Neutrophil (primary cell): ENCODE data around the gene TJP3.
"Not testable (repeated sequence)": the region's sequence is repeated elsewhere in the genome, so short reads cannot be mapped to it uniquely, and the experiment has no call there.

ENCODE experiments used
- H3K27ac ChIP-seq: fragments of 200-600 bp; sonication (generic); 2 replicates; pipeline ENCODE4 v1.5.1; 2016; ENCODE audit warnings: mild to moderate bottlenecking, moderate library complexity
- H3K27me3 ChIP-seq: fragments of 200-600 bp; sonication (generic); 2 replicates; pipeline ENCODE4 v1.6.0; 2016; ENCODE audit warnings: mild to moderate bottlenecking
- H3K36me3 ChIP-seq: fragments of 200-600 bp; sonication (generic); 2 replicates; pipeline ENCODE4 v1.5.1; 2017
- H3K4me1 ChIP-seq, 2 experiments: fragments of 200-600 bp in 1 of 2; sonication (generic) in 1 of 2; 1 replicate in 1 of 2; 2 replicates in 1 of 2; pipeline versions ENCODE4 v1.5.1 to v1.6.1; 2013 to 2016; ENCODE audit warnings: low read depth in 1 of 2, low read length in 1 of 2, mild to moderate bottlenecking in 1 of 2, moderate library complexity in 1 of 2; ENCODE audit not compliant: control insufficient read depth in 1 of 2, insufficient read depth in 1 of 2
- H3K4me3 ChIP-seq, 2 experiments: fragments of 200-600 bp in 1 of 2; sonication (generic) in 1 of 2; 1 replicate in 1 of 2; 2 replicates in 1 of 2; pipeline ENCODE4 v1.5.1; 2013 to 2016; ENCODE audit warnings: low read depth in 1 of 2, low read length in 1 of 2, mild to moderate bottlenecking in 1 of 2, moderate library complexity in 1 of 2
- H3K9me3 ChIP-seq: fragments of 200-600 bp; sonication (generic); 2 replicates; pipeline ENCODE4 v1.5.1; 2016
- CTCF ChIP-seq: fragments of 200-600 bp; sonication (generic); IDR thresholded peaks from 2 replicates; pipeline ENCODE4 v1.5.1; 2016; ENCODE audit warnings: antibody characterized with exemption

Gene TJP3

DNA sequence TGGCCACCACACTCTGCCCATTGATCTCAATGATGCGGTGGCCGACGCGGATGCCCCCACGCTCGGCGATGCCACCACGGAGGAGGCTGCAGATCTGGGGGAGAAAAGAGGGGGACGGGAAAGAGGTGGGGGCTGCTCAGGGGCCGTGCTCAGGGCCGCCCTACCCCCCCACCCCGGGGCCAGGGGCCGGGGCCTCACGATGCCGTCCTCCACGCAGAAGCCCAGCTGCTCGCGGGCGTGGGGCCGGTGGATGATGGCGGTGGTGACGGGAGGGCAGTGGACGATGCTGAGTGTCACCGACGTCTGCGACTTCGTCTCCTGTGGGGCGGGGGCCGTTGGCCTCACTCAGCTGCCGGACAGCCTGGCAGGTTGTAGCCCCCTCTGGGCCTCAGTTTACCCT, 43.1 kb downstream of the TJP3 start:
- H3K9me3 ChIP-seq: no peaks in the 10 kb centered on the region
- no peaks in the 10 kb centered on the region for H3K4me1 ChIP-seq
- H3K27me3 ChIP-seq: no peaks in the 10 kb centered on the region
- H3K4me3 ChIP-seq: no peak overlapping the region
- no peak overlapping the region for H3K27ac ChIP-seq
- no peak for TF ChIP-seq CTCF
- H3K36me3 ChIP-seq: peaks cover 52% of the 10 kb centered on the region

DNA sequence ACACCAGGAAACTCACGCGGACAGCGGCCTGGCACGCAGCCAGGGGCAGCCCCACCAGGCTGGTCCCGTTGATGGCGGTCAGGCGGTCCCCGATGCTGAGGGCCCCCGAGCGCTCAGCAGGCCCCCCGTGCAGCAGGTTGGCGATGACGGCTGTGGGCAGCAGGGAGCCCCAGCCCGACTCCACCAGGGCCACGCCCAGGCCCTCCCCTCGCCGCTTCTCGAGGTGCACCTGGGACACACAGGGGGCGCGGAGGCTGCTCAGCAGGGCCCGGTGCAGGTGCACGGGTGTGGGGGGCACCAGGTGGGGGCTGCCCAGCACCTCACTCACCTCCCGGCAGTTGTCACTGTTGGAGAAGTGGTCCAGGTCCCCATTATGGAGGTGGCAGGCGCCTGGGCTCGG, 44.3 kb downstream of the TJP3 start:
- Histone ChIP-seq H3K4me3 (no peak overlapping the region), H3K27me3 (no peaks in the 10 kb centered on the region), H3K36me3 (peaks cover 57% of the 10 kb centered on the region), H3K9me3 (no peaks in the 10 kb centered on the region), H3K4me1 (no peaks in the 10 kb centered on the region), H3K27ac (no peak overlapping the region)
- no peak for TF ChIP-seq CTCF

DNA sequence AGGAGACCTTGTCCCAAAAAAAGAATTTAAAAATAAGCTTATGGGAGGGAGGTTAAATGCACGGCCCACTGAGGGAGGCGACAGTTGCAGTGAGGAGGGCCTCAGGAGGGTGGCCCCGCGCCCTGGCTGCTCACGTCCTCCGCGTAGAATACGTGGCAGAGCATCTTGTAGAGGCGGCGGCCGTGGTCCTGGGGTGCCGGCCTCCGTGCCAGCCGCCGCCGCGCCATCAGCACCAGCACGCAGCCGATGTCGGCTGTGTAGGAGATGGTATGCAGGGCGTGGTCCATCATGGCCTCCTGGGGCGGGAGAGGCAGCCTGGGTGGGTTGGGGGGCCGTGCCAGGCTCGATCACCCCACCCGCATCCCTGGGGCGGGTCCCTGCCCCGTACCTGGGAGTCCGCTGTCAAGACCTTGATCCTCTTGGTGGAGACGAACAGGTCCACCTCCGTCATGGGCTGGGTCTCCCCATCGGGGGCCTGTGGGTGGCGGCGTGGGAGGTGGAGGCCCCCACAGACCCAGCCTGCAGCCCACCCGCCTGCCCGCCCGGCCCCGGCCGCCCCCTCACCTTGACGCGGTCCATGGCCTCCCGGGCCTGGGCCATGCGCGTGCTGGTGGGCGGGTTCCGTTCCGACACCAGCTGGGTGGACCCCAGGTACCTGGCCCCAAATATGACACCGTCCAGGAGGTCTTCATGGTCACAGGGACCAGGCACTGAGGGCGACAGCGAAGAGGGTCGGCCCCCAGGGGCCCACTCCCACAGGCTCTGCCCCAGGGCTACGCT, 45.6 kb downstream of the TJP3 start:
- H3K4me1 ChIP-seq: no peaks in the 10 kb centered on the region
- H3K27ac ChIP-seq: no peak overlapping the region
- H3K4me3 ChIP-seq: no peak overlapping the region
- no peaks in the 10 kb centered on the region for H3K27me3 ChIP-seq
- peaks cover 70% of the 10 kb centered on the region for H3K36me3 ChIP-seq
- TF ChIP-seq CTCF: no peak
- no peaks in the 10 kb centered on the region for H3K9me3 ChIP-seq

- peaks cover 48% of the 10 kb centered on the region for H3K36me3 ChIP-seq
- not testable (repeated sequence) for H3K27me3 ChIP-seq, H3K9me3 ChIP-seq
Observed at GRCh38 chr19:3757705-3758104, 49.5 kb downstream of the TJP3 start.

DNA sequence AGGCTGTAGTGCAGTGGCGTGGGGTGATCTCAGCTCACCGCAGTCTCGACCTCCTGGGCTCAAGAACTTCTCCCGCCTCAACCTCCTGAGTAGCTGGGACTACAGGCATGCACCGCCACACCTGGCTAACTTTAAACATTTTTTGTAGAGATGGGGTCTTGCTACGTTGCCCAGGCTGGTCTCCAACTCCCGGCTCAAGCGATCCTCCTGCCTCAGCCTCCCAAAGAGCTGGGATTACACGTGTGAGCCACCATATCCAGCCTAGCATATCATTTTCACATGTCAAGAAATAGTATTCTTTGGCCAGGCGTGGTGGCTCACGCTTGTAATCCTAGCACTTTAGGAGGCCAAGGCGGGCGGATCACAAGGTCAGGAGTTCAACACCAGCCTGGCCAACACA, 50.1 kb downstream of the TJP3 start:
- H3K4me3 ChIP-seq, H3K27ac ChIP-seq, H3K27me3 ChIP-seq, H3K9me3 ChIP-seq: not testable (repeated sequence)
- H3K36me3 ChIP-seq: peaks cover 42% of the 10 kb centered on the region
- peaks cover 19 to 23% of the 10 kb centered on the region in 2 experiments for H3K4me1 ChIP-seq

More at GRCh38 chr19:3757705-3758104, 49.5 kb downstream of the TJP3 start:
- H3K27ac ChIP-seq, H3K4me3 ChIP-seq: not testable (repeated sequence)
- H3K4me1 ChIP-seq: peaks cover 14 to 18% of the 10 kb centered on the region in 2 experiments

- peaks cover 30% of the 10 kb centered on the region for H3K36me3 ChIP-seq
- no peak for TF ChIP-seq CTCF
- H3K4me3 ChIP-seq: no peak overlapping the region
- peaks cover 22 to 28% of the 10 kb centered on the region in 2 experiments for H3K4me1 ChIP-seq
- H3K9me3 ChIP-seq: no peaks in the 10 kb centered on the region
- H3K27ac ChIP-seq: no peak overlapping the region
- no peaks in the 10 kb centered on the region for H3K27me3 ChIP-seq
Observed at GRCh38 chr19:3759482-3760254, 51.5 kb downstream of the TJP3 start.
